ENCODE data around the gene CYFIP1. TPM values are rescaled to one million over a fixed set of nuclear protein-coding genes. Genes with fewer than 3 reads are reported as not detected.

Gene CYFIP1
- total RNA-seq, 4 donors from 2014 or later = 77.4 to 121 (median 101) TPM

DNA sequence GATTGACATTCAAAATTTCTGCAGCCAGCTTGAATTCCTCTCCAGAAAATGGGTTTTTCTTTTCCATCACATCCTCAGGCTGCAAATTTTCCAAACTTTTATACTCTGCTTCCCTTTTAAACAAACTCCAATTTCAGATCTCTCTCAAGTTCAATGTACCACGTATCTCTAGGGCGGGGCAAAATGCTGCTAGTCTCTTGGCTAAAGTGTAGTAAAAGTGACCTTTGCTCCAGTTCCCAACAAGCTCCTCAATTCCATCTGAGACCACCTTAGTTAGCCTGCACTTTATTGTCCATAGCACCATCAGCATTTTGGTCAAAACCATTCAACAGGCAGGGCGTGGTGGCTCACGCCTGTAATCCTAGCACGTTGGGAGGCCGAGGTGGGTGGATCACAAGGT, 95.0 kb downstream of the CYFIP1 start:
- TF ChIP-seq, protein P1, sequence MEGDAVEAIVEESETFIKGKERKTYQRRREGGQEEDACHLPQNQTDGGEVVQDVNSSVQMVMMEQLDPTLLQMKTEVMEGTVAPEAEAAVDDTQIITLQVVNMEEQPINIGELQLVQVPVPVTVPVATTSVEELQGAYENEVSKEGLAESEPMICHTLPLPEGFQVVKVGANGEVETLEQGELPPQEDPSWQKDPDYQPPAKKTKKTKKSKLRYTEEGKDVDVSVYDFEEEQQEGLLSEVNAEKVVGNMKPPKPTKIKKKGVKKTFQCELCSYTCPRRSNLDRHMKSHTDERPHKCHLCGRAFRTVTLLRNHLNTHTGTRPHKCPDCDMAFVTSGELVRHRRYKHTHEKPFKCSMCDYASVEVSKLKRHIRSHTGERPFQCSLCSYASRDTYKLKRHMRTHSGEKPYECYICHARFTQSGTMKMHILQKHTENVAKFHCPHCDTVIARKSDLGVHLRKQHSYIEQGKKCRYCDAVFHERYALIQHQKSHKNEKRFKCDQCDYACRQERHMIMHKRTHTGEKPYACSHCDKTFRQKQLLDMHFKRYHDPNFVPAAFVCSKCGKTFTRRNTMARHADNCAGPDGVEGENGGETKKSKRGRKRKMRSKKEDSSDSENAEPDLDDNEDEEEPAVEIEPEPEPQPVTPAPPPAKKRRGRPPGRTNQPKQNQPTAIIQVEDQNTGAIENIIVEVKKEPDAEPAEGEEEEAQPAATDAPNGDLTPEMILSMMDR (IDR thresholded peaks at IDR 0.05) = no peak
- TF ChIP-seq EP300 (IDR thresholded peaks at IDR 0.05) (no peak), POLR2A (IDR thresholded peaks at IDR 0.05) (no peak)
- H3K27ac ChIP-seq = no peak overlapping the region
- H3K36me3 ChIP-seq = peaks cover 0 to 94% (median 0%) of the 10 kb centered on the region in 3 donors
- no peaks in the 10 kb centered on the region for H3K9me3 ChIP-seq
- no peak overlapping the region for H3K4me3 ChIP-seq
- WGBS, 2 donors = 92 to 94% methylated on average over 6 of the region's 6 CpGs
- no peaks in the 10 kb centered on the region for H3K27me3 ChIP-seq
- no peaks in the 10 kb centered on the region for H3K4me1 ChIP-seq
- DNase-seq (ENCODE audit: low spot score in 2 of 2) = no peak

DNA sequence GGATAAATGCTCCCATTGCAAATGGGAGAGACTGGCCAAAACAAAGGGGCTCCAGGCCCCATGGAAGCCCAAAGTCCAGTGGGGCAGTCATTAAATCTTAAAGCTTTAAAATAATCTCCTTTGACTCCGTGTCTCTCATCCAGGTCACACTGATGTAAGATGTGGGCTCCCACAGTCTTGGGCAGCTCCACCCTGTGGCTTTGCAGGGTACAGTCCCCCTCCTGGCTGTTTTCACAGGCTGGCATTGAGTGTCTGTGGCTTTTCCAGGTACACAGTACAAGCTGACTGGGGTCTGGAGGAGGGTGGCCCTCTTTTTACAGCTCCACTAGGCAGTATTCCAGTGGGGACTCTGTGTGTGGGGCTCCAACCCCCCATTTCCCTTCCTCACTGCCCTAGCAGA, 95.8 kb downstream of the CYFIP1 start:
- 63 to 75% methylated on average over 1 of the region's 1 CpG for WGBS, 2 donors
- no peak overlapping the region for H3K4me3 ChIP-seq
- TF ChIP-seq, protein P1 (IDR thresholded peaks at IDR 0.05) = peak in 1 of 5 experiments; percentile 16
- no peak for TF ChIP-seq POLR2A (IDR thresholded peaks at IDR 0.05)
- TF ChIP-seq EP300 (IDR thresholded peaks at IDR 0.05) = no peak
- no peaks in the 10 kb centered on the region for H3K4me1 ChIP-seq
- no peaks in the 10 kb centered on the region for H3K9me3 ChIP-seq
- no peak overlapping the region for H3K27ac ChIP-seq
- H3K36me3 ChIP-seq = peaks cover 0 to 96% (median 0%) of the 10 kb centered on the region in 3 donors
- no peak for DNase-seq (ENCODE audit: low spot score in 2 of 2)
- no peaks in the 10 kb centered on the region for H3K27me3 ChIP-seq

DNA sequence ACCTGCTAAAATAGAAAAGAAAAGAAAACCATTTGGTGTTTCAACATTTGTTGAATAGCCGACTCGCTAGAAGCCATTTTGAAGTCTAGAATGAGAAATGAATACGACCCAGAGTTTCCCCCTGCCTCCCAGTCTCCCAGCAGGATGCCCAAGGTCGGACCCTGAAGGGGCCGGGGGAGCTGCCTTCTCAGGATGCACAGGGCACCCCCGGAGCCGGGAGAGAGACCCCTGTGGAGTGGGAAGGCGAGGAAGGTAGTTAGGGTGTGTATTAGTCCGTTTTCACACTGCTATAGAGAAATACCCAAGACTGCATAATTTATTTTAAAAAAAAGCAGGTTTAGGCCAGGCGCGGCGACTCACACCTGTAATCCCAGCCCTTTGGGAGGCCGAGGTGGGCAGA, 97.0 kb downstream of the CYFIP1 start:
- Histone ChIP-seq H3K36me3 (peaks cover 0 to 96% (median 2%) of the 10 kb centered on the region in 3 donors), H3K9me3 (no peaks in the 10 kb centered on the region), H3K27me3 (no peaks in the 10 kb centered on the region), H3K27ac (no peak overlapping the region), H3K4me1 (no peaks in the 10 kb centered on the region), H3K4me3 (no peak overlapping the region)
- TF ChIP-seq, protein P1 (IDR thresholded peaks at IDR 0.05) = no peak
- TF ChIP-seq POLR2A (IDR thresholded peaks at IDR 0.05) = no peak
- TF ChIP-seq EP300 (IDR thresholded peaks at IDR 0.05) = no peak
- 95 to 96% methylated on average over 13 of the region's 13 CpGs for WGBS, 2 donors
- no peak for DNase-seq (ENCODE audit: low spot score in 2 of 2)

DNA sequence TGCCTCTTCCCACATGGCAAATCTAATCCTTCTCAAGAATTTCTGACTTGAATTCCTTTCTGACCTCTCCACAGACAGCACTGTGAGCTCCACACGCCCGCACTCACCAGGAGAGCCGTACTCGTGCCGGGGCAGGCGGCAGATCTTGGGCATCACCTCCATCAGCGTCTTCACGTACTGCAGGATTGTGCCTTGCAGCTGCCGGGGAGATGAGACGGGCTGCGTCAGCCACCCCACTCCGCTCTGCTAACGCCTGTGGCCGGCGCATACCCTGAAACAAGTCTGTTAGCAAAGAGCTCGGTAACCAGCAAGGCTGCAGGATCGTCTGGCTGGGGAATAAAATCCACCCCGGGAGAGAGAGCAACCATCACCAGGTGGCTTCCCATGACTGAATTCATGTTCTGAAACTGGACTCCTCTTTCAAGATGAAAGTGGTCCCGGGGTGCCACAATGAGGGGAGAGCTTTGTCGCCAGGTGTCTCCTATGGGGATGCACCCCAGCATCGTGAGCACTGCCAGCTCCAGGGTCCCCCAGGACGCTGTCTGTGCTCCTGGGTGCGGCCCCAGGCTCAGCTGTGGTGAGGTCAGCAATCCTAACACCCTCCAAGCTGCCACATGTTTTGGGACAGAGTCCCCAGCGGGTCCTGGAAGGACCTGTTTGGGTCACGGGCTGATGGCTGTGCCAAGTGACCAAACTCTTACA, 98.3 kb downstream of the CYFIP1 start:
- Histone ChIP-seq H3K36me3 (peaks cover 0 to 96% (median 5%) of the 10 kb centered on the region in 3 donors), H3K4me3 (no peak overlapping the region), H3K27me3 (no peaks in the 10 kb centered on the region), H3K4me1 (no peaks in the 10 kb centered on the region), H3K27ac (no peak overlapping the region), H3K9me3 (peaks cover 0 to 9% (median 0%) of the 10 kb centered on the region in 4 donors)
- WGBS, 2 donors = 92 to 98% methylated on average over 23 to 25 of the region's 25 CpGs
- TF ChIP-seq, protein P1 (IDR thresholded peaks at IDR 0.05) = no peak
- TF ChIP-seq EP300 (IDR thresholded peaks at IDR 0.05) (no peak), POLR2A (IDR thresholded peaks at IDR 0.05) (no peak)
- no peak for DNase-seq (ENCODE audit: low spot score in 2 of 2)

DNA sequence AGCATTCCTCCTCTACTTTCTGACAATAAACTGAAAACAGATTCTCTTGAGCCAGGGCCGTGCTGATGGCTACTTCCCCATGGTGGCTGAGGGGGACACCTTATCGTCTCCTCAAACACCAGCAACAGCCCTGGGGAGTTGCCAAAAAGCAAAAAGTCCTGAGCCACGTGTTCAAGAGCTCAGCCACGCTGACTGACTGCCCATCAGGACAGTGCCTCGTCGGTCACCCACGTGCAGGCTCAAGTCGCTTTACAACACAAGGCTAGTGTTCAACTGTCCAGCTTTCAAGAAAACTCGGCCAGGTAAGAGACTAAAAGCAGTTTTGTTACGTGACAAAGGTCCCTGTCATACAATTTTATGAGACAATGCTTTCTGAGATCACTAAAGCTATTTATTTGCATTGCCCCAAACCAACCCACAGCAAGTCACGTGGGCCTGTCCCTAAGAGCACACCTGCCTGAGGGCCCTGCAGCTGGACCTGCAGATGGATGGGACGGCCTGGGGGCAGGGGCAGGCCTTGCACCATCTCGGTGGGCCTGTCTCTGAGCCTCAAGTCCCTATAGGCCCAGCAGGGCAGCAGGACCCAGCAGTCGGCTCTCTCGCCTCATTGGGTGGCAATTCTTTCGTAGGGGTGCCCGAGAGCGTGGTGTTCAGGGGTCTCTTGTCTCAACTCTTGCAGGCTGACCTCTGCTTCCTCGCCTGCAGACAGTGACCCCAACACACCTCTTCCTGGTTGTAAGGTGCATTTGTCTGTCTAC, 99.0 kb downstream of the CYFIP1 start:
- 92 to 95% methylated on average over 16 to 18 of the region's 19 CpGs for WGBS, 2 donors
- Histone ChIP-seq H3K4me3 (no peak overlapping the region), H3K36me3 (peaks cover 0 to 96% (median 5%) of the 10 kb centered on the region in 3 donors), H3K4me1 (no peaks in the 10 kb centered on the region), H3K9me3 (peaks cover 0 to 9% (median 0%) of the 10 kb centered on the region in 4 donors), H3K27ac (no peak overlapping the region), H3K27me3 (no peaks in the 10 kb centered on the region)
- no peak for DNase-seq (ENCODE audit: low spot score in 2 of 2)
- TF ChIP-seq, protein P1 (IDR thresholded peaks at IDR 0.05) = no peak
- TF ChIP-seq EP300 (IDR thresholded peaks at IDR 0.05) = no peak
- no peak for TF ChIP-seq POLR2A (IDR thresholded peaks at IDR 0.05)

Data from tibial nerve (tissue), 4 donors.